GM10266 (cell line): Measurements from ENCODE around the gene CETN2.
"Not testable (repeated sequence)": the region's sequence is repeated elsewhere in the genome, so short reads cannot be mapped to it uniquely, and the experiment has no call there.

Source experiments
- DNase-seq: peaks from one replicate; pipeline ENCODE4 v3.0.0; 2012; ENCODE audit errors: extremely low spot score
- TF ChIP-seq, protein P1 (sequence below): IDR thresholded peaks from 2 replicates; pipeline ENCODE4 v1.5.1; 2012; ENCODE audit warnings: mild to moderate bottlenecking, low read depth; ENCODE audit not compliant: control insufficient read depth, insufficient read depth; ENCODE audit errors: missing control alignments

The CETN2 gene

GRCh38 chrX:152818356-152818755 lies 12.2 kb downstream of the CETN2 start:
- TF ChIP-seq, protein P1, sequence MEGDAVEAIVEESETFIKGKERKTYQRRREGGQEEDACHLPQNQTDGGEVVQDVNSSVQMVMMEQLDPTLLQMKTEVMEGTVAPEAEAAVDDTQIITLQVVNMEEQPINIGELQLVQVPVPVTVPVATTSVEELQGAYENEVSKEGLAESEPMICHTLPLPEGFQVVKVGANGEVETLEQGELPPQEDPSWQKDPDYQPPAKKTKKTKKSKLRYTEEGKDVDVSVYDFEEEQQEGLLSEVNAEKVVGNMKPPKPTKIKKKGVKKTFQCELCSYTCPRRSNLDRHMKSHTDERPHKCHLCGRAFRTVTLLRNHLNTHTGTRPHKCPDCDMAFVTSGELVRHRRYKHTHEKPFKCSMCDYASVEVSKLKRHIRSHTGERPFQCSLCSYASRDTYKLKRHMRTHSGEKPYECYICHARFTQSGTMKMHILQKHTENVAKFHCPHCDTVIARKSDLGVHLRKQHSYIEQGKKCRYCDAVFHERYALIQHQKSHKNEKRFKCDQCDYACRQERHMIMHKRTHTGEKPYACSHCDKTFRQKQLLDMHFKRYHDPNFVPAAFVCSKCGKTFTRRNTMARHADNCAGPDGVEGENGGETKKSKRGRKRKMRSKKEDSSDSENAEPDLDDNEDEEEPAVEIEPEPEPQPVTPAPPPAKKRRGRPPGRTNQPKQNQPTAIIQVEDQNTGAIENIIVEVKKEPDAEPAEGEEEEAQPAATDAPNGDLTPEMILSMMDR: no peak
- no peak for DNase-seq

DNA sequence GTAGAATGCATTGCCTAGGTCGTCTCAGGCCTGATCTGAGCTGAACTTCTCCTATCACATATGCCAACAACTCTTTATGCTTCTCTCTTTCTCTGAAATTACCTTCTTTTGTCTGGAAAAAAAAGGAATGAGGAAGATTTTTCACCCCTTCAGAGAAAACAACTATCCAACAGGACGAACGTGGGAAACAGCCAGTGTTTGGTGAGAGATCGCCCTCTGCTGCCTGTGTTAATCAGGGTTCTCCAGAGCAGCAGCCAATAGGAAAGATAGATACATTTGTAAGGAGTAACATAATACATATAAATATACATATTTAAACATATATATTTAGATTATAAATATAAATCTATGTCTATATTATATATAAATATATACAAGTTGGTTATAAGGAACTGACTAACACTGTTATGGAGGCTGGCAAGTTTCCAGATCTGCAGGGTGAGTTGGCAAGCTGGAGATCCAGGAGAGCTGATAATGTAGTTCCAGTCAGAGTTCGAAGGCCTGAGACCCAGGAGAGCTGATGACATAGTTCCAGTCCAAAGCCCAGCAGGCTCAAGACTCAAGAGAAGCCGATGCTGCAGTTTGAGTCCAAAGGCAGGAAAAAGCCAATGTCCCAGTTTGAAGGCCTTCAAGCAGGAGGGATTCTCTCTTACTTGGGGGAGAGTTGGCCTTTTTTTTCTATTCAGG lies 13.3 kb downstream of the CETN2 start:
- TF ChIP-seq, protein P1: peak; percentile 45
- peak; percentile 6 for DNase-seq

DNA sequence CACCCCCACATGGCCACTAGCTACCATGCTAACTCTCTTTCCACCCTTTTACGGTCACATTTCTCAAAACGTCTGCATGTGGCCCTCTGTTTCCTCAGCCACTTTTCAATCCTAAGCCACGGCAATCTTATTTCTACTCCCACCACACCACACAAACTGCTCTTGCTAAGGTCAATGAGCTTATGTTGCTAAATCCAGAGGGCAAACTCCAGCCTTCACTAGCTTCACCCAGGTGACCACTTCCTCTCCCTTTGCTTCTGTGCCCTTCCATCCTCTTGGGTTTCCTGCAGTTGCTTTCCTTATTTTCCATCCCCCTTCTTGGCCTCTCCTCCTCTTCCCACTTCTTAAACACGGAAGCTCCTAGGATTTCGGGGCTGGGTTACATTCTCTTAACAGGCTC lies 16.5 kb downstream of the CETN2 start:
- TF ChIP-seq, protein P1: no peak

DNA sequence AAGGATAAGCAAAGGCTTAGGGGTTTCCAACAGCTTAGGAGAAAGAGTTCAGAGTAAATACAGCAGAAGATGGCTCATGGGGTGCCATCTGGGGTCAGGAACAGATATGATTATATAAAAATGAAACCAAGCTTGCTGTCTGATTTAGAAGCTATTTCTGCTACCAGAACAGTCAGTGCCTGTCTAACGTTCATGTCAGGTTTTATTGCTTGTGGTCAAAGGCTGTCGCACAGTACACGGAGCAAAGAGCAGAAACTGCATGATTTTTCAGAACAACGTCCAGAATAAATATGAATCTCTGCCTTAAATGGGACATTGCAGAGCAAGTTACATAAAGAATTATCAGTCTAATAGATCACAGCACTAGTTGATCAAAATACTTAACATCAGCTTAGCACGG lies 17.4 kb downstream of the CETN2 start:
- DNase-seq: no peak
- TF ChIP-seq, protein P1: no peak

More for the DNA sequence above, 16.5 kb downstream of the CETN2 start:
- DNase-seq: no peak

DNA sequence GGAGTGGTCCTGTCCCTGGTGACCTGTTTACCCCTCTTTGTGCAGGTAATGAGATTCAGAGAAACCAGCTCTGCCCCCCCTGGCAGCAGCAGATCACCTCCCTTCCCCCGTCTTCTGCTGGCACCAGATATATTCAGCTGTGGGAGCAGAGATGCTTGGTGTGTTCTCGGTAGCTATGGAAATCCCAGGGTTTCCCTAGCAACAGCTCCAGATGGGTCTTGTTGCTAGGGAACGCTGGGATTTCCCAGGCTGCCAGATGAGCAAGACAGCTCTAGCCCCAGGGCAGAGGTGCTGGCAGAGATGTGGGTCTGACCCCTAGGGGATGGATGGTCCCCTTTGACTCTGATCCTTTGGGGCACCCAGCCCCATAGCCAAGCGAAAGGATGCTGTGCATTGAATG lies 20.2 kb downstream of the CETN2 start:
- TF ChIP-seq, protein P1: no peak
- DNase-seq: no peak

- TF ChIP-seq, protein P1: no peak
- DNase-seq: no peak
Measured at GRCh38 chrX:152806035-152806434, 24.5 kb downstream of the CETN2 start.

- TF ChIP-seq, protein P1: no peak
- DNase-seq: no peak
Measured at GRCh38 chrX:152798945-152799344, 31.6 kb downstream of the CETN2 start.

DNA sequence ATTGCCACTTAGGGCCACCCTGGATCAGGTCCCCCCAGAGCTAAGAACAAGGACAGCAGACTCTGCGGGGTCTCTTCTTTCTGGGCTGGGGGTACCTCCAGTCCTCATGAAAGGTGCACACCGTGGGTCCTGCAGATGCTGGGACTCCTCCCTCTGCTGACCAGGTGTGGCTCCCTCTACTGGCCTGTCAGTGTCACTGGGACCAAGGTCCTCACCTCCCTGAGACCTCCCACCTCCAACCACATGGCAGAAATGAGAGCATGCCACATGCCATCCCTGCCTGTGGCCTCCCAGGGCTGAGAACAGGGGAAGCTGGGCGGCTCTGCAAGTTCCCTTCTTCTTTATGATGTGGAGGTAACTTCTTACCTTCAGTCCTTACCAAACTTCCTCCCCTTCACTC lies 43.5 kb downstream of the CETN2 start:
- DNase-seq: not testable (repeated sequence)
